Measurements from ENCODE around the gene COL15A1.

- TF ChIP-seq, protein P1, sequence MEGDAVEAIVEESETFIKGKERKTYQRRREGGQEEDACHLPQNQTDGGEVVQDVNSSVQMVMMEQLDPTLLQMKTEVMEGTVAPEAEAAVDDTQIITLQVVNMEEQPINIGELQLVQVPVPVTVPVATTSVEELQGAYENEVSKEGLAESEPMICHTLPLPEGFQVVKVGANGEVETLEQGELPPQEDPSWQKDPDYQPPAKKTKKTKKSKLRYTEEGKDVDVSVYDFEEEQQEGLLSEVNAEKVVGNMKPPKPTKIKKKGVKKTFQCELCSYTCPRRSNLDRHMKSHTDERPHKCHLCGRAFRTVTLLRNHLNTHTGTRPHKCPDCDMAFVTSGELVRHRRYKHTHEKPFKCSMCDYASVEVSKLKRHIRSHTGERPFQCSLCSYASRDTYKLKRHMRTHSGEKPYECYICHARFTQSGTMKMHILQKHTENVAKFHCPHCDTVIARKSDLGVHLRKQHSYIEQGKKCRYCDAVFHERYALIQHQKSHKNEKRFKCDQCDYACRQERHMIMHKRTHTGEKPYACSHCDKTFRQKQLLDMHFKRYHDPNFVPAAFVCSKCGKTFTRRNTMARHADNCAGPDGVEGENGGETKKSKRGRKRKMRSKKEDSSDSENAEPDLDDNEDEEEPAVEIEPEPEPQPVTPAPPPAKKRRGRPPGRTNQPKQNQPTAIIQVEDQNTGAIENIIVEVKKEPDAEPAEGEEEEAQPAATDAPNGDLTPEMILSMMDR (IDR thresholded peaks at IDR 0.05) = no peak
- TF ChIP-seq POLR2AphosphoS5 (IDR thresholded peaks at IDR 0.05; ENCODE audit: low read depth, low read length) = no peak
Observed at GRCh38 chr9:99056886-99057664, 113.4 kb downstream of the COL15A1 start.

Data from Panc1 (cell line).